ENCODE results near the gene CUX1. TPM values are rescaled to one million over a fixed set of nuclear protein-coding genes. Genes with fewer than 3 reads are reported as not detected.

Gene CUX1
- total RNA-seq, 1 experiment from 2014 or later = 53.5 TPM

- peak within 1 kb of the TSS; percentile 86 for H3K4me2 ChIP-seq (ENCODE audit: insufficient read depth, insufficient read length, low read length)
- no peak within 1 kb of the TSS for H2BK12ac ChIP-seq (ENCODE audit: insufficient read length, low read depth, low read length)
- Mint-ChIP-seq H3K4me1 (peaks cover 15 to 23% of the 10 kb centered on the region in 2 experiments), H3K9me3 (no peaks in the 10 kb centered on the region; a peak in 1 of 5 replicates), H3K27me3 (ENCODE audit: low read depth) (peaks cover 28% of the 10 kb centered on the region), H3K27ac (no peak within 1 kb of the TSS), H3K4me3 (peak within 1 kb of the TSS; percentile 64 to 81), H3K36me3 (ENCODE audit: insufficient read depth in 1 of 3, low read depth in 3 of 3) (no peaks in the 10 kb centered on the region)
- no peak within 1 kb of the TSS for H2BK20ac ChIP-seq (ENCODE audit: low read depth, low read length, poor library complexity, severe bottlenecking)
- H3K56ac ChIP-seq (ENCODE audit: insufficient read length, low read depth, low read length) = no peak within 1 kb of the TSS
- no peak within 1 kb of the TSS for H3K23ac ChIP-seq (ENCODE audit: insufficient read length, low read depth, low read length)
- H3K27ac ChIP-seq (ENCODE audit: insufficient read length, low read depth, low read length) = no peak within 1 kb of the TSS
- H2BK120ac ChIP-seq (ENCODE audit: low read depth, low read length, poor library complexity, severe bottlenecking) = no peak within 1 kb of the TSS
- H4K8ac ChIP-seq (replicated peaks; ENCODE audit: insufficient read length, low read depth, low read length) = no peak within 1 kb of the TSS
- H2BK5ac ChIP-seq (ENCODE audit: insufficient read length, low read length) = no peak within 1 kb of the TSS
- H3K14ac ChIP-seq (ENCODE audit: insufficient read depth, low read length) = peak within 1 kb of the TSS; percentile 81
- no peak within 1 kb of the TSS for H2BK15ac ChIP-seq (ENCODE audit: low read depth, low read length)
- H3T11ph ChIP-seq (ENCODE audit: low read length) = no peak within 1 kb of the TSS
- peaks cover 10% of the 10 kb centered on the region for H3K23me2 ChIP-seq (ENCODE audit: insufficient read length, low read depth, low read length, poor library complexity, severe bottlenecking)
- no peaks in the 10 kb centered on the region for H4K20me1 ChIP-seq (ENCODE audit: control insufficient read depth, insufficient read depth, insufficient read length)
- peak within 1 kb of the TSS; percentile 31 for H3K18ac ChIP-seq (ENCODE audit: insufficient read length, low read depth, low read length)
- H3K9me3 ChIP-seq (ENCODE audit: control insufficient read depth, low read depth, low read length) = no peaks in the 10 kb centered on the region
- TF ChIP-seq CTCF (conservative IDR thresholded peaks at IDR 0.05) = no peak
- H3K4ac ChIP-seq (ENCODE audit: low read depth, low read length) = no peak within 1 kb of the TSS
- H3K79me1 ChIP-seq (ENCODE audit: insufficient read depth, low read depth, low read length, poor library complexity, severe bottlenecking) = no peaks in the 10 kb centered on the region
- H3K79me2 ChIP-seq (ENCODE audit: insufficient read depth, low read length) = no peaks in the 10 kb centered on the region
- no peak within 1 kb of the TSS for H2AK5ac ChIP-seq (ENCODE audit: insufficient read length, low read length)
- no peak within 1 kb of the TSS for H4K91ac ChIP-seq (ENCODE audit: insufficient read length, low read depth, low read length)
- no peak within 1 kb of the TSS for H2AFZ ChIP-seq (ENCODE audit: low read length)
- H3K9ac ChIP-seq (ENCODE audit: extremely low read depth, insufficient read length, low read length) = peak within 1 kb of the TSS; percentile 1
- WGBS (ENCODE audit: extremely low coverage, insufficient read length, low lambda C conversion rate) = no CpG with 5 or more reads among the region's 116 CpGs
- H3K4me1 ChIP-seq (ENCODE audit: insufficient read depth, low read length) = no peaks in the 10 kb centered on the region
- H3K27me3 ChIP-seq (ENCODE audit: insufficient read depth, low read length) = no peaks in the 10 kb centered on the region
- no peak within 1 kb of the TSS for H4K5ac ChIP-seq (ENCODE audit: insufficient read length, low read depth, low read length)
- peak; percentile 67 for DNase-seq
Observed at GRCh38 chr7:102286237-102287110, 469.0 kb downstream of the CUX1 start, which contains the start of gene SH2B2. TSS of gene SH2B2 (plus strand) at chr7:102286868. CDS start at chr7:102300551, 13,683 bp downstream.

Measured in H9 (cell line).